ENCODE measurements around the gene TPP1.

The TPP1 gene

DNA sequence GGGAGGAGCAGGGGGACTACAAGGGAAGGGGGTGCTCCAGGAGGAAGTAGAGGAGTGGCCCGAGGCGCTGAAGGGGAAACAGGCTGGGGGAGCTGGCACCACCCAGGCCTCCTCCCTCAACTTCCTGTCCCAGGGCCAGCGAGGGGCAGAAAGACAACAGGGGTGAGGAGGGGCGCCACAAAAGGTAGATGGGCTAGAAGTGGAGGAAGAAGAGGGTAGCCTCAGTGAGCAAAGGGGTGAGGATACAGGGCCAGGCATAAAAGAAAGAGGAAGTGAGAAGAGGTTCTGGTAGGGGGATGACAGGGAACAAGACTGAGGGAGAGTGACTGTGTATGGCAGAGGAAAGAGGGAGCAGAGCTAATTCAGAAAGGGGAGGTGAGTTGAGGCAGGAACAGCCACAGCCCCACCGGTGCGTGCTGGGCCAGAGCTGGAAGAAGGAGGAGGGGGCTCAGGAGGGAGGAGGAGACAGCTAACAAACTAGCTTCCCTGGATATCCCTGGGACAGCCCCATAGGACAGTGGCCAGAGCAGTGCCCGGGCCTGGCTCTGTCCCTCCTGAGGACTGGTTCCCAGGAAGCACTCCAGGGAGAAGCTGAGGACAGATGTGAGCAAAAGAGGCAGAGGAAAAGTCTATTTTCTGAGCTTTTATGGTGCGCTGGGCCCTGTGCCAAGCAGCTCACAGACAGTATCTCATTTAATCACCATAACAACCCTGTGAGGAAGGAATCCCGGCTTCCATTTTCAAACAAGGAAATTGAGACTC lies 27.9 kb upstream of the TPP1 start:
- no peak for DNase-seq

DNA sequence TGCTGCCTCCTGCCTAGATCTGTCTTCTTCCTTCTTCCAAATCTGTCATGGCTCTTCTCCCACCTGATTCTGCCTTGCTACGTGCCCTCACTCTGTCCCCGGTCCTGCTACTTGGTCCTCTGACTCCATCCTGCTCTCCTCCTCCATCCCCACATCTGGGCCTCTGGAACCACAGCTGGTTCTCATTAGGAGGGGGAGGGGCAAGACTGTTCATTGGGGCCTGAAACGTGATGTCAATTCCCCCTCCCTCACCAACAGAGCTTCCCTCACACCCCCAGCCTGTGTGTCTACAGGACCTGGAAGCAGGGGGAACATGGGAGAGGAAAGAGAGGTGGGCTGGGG lies 27.3 kb upstream of the TPP1 start:
- DNase-seq: no peak

- DNase-seq: no peak
These were observed 26.8 kb upstream of the TPP1 start for GRCh38 chr11:6646071-6646470.

DNA sequence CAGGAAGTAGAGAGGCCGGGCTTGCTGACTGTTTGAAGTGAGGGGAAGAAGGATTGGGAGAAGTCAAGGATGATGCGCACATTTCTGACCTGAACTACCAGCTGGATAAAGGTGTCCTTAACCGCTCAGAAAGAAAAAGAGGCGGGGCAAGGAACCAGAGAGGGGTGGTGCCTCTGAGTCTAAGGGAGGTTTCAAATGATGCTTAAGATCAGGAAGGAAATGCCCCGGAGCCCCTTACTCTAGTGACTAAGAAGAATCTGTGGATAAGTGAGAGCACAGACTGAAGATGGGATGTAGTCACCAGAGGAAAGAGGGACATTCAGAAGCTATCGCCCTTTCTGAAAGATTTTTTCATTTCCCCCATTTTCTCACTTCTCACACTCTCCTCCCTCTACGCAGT lies 23.7 kb upstream of the TPP1 start:
- no peak for DNase-seq

- no peak for DNase-seq
These were observed 21.9 kb upstream of the TPP1 start for GRCh38 chr11:6640985-6641701.

DNA sequence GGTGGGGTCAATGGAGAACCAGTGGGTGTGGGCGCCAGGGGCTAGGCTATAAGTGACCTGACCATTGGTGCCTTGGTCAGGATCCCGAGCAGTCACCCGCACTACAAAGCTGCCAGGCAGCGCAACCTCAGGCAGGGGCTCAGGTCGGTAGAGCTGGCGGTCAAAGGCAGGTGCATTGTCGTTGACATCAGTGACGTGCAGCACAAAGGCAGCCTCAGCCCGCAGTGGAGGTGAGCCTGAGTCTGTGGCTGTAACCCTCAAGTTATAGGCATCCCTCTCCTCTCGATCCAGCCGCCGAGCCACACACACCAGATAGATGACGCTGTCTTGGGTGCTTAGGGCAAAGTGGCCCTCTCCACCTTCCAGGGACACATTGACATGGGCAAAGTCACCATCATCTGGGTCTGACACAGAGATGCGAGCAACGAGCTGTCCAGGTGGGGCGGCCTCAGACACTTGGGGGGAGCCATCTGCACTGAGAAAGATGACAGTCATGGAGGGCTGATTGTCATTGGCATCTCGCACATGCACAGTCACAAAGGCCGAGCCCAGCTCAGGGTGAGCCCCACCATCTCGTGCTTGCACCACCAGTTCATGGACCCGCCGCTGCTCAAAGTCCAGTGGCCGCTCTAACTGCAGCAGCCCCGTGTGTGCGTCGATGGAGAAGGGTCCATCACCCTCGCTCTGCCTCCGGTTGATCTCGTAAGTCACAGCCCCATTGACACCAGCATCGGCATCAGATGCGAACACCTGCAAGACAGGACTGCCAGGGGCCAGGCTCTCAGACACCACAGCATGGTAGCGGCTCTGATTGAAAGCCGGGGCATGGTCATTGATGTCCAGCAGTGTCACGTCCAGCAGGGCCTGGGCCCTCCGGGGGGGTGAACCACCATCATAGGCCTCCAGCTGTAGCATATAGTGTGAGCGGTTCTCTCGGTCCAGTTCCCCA lies 21.1 kb upstream of the TPP1 start:
- DNase-seq: no peak

DNA sequence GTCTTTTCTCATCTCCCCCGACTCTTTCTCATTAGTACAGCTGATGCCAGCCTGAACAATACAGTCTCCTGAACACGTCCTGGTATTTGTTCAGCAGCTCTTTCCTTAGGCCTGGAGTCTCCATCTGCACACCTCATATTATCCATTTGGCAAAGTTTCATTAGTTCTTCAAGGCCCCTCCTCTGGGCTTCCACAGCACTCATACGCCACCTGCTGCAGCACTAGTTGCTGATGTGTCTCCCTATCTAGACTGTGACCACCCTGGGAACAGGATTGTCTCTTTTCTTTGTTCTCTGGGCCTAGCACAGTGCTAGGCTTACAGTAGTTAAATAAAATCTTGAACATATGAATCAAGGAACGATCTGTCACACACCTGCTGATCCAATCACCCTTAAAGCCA lies 19.2 kb upstream of the TPP1 start:
- peak in 1 of 2 experiments; percentile 48 for DNase-seq

DNA sequence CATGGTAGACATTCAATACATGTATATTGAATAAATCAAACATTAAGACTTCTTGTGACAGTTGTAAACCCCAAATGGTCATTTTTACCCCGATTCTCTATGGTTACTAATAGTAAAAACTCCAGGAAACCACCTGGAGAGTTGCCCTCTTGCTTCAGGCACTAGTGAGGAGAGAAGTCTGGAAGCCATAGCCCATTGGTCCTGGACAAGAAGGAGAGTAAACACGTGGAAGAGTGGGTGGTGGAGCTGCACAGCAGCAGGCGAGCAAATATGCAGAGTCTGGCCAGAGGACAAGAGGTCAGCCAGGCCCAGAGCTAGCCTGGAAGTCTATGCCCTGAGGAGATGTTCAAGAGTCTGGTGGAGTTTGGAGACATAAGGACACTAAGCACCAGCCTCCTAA lies 18.6 kb upstream of the TPP1 start:
- DNase-seq: no peak

GRCh38 chr11:6636480-6636879 lies 17.3 kb upstream of the TPP1 start:
- DNase-seq: no peak

- DNase-seq: no peak
These were observed 16.1 kb upstream of the TPP1 start for GRCh38 chr11:6635082-6635932.

- DNase-seq: no peak
These were observed 15.3 kb upstream of the TPP1 start for GRCh38 chr11:6634534-6634933.

GRCh38 chr11:6633422-6634408 lies 14.5 kb upstream of the TPP1 start:
- no peak for DNase-seq

DNA sequence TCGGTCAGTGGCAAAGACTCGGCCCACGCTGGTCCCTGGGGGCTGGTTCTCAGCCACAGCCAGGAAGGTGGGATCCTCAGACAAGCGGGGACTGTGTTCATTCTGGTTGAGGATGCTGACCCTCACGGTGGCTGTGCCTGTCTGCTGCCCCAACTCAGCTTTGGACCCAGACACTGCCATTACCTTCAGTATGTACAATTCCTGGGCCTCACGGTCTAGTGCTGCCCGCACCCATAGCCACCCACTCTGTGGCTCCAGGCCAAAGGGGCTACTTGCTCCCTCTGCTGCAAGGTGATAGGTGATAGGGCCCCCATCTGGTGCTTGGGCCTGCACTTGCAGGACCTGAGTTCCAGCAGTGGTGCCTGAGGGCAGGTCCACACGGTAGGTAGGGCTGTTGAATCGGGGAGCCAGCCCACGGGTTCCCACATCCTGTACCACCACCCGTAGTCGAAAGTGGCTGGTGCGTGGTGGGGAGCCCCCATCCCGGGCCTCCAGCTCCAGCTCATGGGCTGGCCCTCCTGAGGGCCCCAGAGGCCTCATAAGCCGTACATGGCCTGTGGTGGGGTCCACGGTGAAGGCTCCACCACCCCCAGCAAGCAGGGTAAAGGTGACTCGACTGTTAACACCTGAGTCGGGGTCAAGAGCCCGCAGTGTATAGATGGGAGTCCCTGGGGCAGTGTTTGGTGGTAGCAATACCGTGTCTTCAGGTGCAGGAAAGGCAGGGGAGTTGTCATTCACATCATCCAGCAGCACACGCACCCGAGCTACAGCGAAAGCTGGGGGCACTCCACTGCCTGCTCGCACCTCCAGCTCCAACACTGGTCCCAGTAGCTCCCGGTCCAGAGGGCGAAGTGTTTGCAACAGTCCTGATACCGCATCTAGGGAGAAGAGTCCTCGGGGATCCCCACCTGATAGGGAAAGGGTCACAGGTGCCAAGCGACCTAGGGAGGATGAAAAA lies 13.2 kb upstream of the TPP1 start:
- DNase-seq: no peak

GRCh38 chr11:6631361-6631890 lies 12.2 kb upstream of the TPP1 start:
- DNase-seq: no peak

- no peak for DNase-seq
These were observed 11.5 kb upstream of the TPP1 start for GRCh38 chr11:6630632-6631291.

DNA sequence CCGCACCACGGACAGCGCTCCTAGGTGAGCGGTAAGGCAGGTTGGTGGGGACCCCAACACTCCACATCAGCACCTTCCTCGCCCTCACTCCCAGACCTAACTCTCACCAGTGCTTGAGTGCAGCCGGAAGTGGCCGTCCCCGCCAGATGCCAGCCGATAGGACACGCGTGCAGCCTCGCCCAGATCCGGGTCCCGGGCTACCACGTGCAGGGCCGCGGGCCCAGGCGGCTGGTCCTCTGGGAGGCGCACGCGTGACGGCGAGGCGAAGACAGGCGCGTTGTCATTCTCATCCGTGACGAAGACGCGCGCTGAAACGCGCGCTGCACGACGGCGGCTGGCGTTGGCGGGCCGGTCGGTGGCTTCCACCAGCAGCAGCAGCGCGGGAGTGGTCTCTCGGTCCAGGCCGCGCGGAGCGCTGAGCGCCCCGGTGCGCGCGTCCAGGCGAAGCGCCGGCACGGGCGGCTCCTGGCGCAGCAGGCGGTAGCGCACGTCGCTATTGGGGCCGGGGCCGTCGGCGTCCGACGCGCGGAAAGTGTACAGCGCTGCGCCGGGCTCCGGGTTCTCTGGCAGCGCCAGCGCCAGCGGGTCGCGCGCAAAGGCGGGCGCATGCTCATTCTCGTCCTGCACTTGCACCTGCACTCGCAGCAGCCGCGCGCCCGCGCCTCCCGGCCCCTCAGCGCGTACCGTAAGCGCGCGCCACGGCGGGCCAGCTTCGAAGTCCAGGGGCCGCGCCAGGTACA lies 10.8 kb upstream of the TPP1 start:
- DNase-seq: no peak

DNA sequence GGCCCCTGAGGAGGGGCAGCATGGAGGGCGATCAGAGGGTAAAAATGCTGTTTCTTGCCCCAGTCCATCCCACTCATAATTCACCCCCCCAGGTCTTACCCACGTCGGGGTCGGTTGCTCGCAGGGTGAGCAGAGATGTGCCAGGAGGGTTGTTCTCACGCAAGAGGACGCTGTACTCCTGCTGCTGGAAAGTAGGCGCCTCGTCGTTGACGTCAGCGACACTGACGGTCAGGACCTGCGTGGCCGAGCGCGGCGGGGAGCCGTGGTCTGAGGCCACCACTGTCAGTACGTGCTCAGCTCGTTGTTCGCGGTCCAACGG lies 10.3 kb upstream of the TPP1 start:
- DNase-seq: no peak

DNA sequence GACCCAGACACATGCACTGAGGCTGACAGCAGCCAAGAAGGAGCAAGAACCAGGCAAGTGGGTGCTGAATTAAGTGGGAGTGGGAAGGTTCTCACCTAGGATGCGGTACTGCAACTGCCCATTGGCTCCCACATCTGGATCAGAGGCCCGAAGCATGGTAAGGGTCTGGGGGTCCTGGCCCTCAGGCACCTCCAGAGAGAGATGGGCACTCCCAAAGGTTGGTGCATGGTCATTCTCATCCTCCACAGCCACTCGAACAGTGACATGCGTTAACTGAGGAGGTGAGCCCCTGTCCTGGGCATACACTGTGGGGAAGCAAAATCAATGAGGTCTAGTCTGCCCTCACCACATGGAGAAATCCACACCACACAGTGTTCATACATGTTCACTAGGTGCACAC lies 9.3 kb upstream of the TPP1 start:
- DNase-seq: no peak

GRCh38 chr11:6627762-6628241 lies 8.6 kb upstream of the TPP1 start:
- no peak for DNase-seq

Measured in NCI-H524 (cell line).